RPMI7951 (cell line): ENCODE data around the gene RPL28. TPM values are rescaled to one million over a fixed set of nuclear protein-coding genes. Genes with fewer than 3 reads are reported as not detected.

Experiments
- DNase-seq: peaks from one replicate; pipeline ENCODE4 v3.0.0-alpha.2; 2012; ENCODE audit warnings: low read depth
- total RNA-seq: library from RNA; depleted of rRNA; stranded (reverse); fragments of >200 nt; shearing (Covaris generic); gene quantifications from 2 replicates; pipeline ENCODE4 v1.2.3, GENCODE V29; 2014

Gene RPL28
- total RNA-seq, 1 experiment from 2014 or later = 492 TPM

- no peak for DNase-seq
Observed at GRCh38 chr19:55423225-55424005, 37.7 kb downstream of the RPL28 start.

GRCh38 chr19:55424518-55424917, 38.8 kb downstream of the RPL28 start:
- no peak for DNase-seq

GRCh38 chr19:55426042-55426441, 40.3 kb downstream of the RPL28 start:
- DNase-seq = no peak

- DNase-seq = no peak
Observed at GRCh38 chr19:55431183-55431582, 45.5 kb downstream of the RPL28 start.

- no peak for DNase-seq
Observed at GRCh38 chr19:55432241-55432959, 46.7 kb downstream of the RPL28 start.

- DNase-seq = no peak
Observed at GRCh38 chr19:55433292-55433691, 47.6 kb downstream of the RPL28 start.

- DNase-seq = no peak
Observed at GRCh38 chr19:55434356-55434919, 48.7 kb downstream of the RPL28 start.

GRCh38 chr19:55435020-55435419, 49.3 kb downstream of the RPL28 start:
- no peak for DNase-seq

- no peak for DNase-seq
Observed at GRCh38 chr19:55436847-55437246, 51.1 kb downstream of the RPL28 start.

- DNase-seq = peak; percentile 71
Observed at GRCh38 chr19:55437410-55437809, 51.7 kb downstream of the RPL28 start.

GRCh38 chr19:55439052-55439451, 53.3 kb downstream of the RPL28 start:
- no peak for DNase-seq

GRCh38 chr19:55440411-55441105, 54.8 kb downstream of the RPL28 start:
- no peak for DNase-seq

- DNase-seq = no peak
Observed at GRCh38 chr19:55441319-55441691, 55.6 kb downstream of the RPL28 start.

- DNase-seq = no peak
Observed at GRCh38 chr19:55441692-55442321, 56.1 kb downstream of the RPL28 start.

- no peak for DNase-seq
Observed at GRCh38 chr19:55442372-55442961, 56.7 kb downstream of the RPL28 start.

GRCh38 chr19:55443045-55443823, 57.5 kb downstream of the RPL28 start, which contains the start of gene SHISA7:
TSS of gene SHISA7 (minus strand) at chr19:55443300. CDS start at chr19:55442863, 437 bp downstream.
- DNase-seq = no peak

- no peak for DNase-seq
Observed at GRCh38 chr19:55443824-55444480, 58.2 kb downstream of the RPL28 start.

- no peak for DNase-seq
Observed at GRCh38 chr19:55444646-55445045, 58.9 kb downstream of the RPL28 start.

- no peak for DNase-seq
Observed at GRCh38 chr19:55446060-55446459, 60.3 kb downstream of the RPL28 start.
